Activated B cell treated with CpG ODN at 0.5 μM for 24 hours (primary cell): ENCODE data around the gene HM13. TPM values are rescaled to one million over a fixed set of nuclear protein-coding genes. Genes with fewer than 3 reads are reported as not detected.
"Not testable (repeated sequence)": the region's sequence is repeated elsewhere in the genome, so short reads cannot be mapped to it uniquely, and the experiment has no call there.

ENCODE experiments used
- ATAC-seq: fragments of 200-7000 bp; cut with Tn5 transposase; one replicate; pipeline ENCODE4 v1.10.0; 2021; ENCODE audit warnings: low read depth, mild to moderate bottlenecking, moderate library complexity
- CTCF ChIA-PET: fragments of 350-600 bp; sonication (Branson Sonifier 250); formaldehyde crosslinking; loops from one replicate; lab custom pipeline; 2021; ENCODE audit warnings: antibody characterized with exemption; lab: Charles Lee
- POLR2A ChIA-PET: fragments of 350-600 bp; sonication (Branson Sonifier 250); formaldehyde crosslinking; loops from one replicate; lab custom pipeline; 2021; ENCODE audit warnings: antibody characterized with exemption; lab: Charles Lee
- DNase-seq: peaks from one replicate; pipeline ENCODE4 v3.0.0; 2022
- H3K27ac Mint-ChIP-seq: one replicate; pipeline ENCODE4 v1.8.0; 2020; ENCODE audit warnings: mixed read lengths
- H3K27me3 Mint-ChIP-seq: one replicate; pipeline ENCODE4 v1.8.0; 2021; ENCODE audit warnings: mixed read lengths
- H3K36me3 Mint-ChIP-seq: one replicate; pipeline ENCODE4 v1.8.0; 2021; ENCODE audit warnings: low read depth, mixed read lengths
- H3K4me1 Mint-ChIP-seq: one replicate; pipeline ENCODE4 v1.8.0; 2021; ENCODE audit warnings: mixed read lengths
- H3K4me3 Mint-ChIP-seq: one replicate; pipeline ENCODE4 v1.8.0; 2020; ENCODE audit warnings: mild to moderate bottlenecking, mixed read lengths
- H3K9me3 Mint-ChIP-seq: one replicate; pipeline ENCODE4 v1.8.0; 2020; ENCODE audit warnings: mixed read lengths
- CTCF ChIP-seq: fragments of 200-600 bp; IDR thresholded peaks from one replicate; pipeline ENCODE4 v1.8.0; 2022; ENCODE audit warnings: antibody characterized with exemption, mild to moderate bottlenecking
- intact Hi-C: fragments of 100-400 bp; cut with micrococcal nuclease; formaldehyde crosslinking; loops from one replicate; pipeline ENCODE4 v1.15.1; 2024
- total RNA-seq: library from RNA; stranded (reverse); gene quantifications from 2 replicates; pipeline ENCODE4 v1.2.3, GENCODE V29; 2022

The HM13 gene
- total RNA-seq, 1 donor from 2014 or later, result 90.9 TPM

DNA sequence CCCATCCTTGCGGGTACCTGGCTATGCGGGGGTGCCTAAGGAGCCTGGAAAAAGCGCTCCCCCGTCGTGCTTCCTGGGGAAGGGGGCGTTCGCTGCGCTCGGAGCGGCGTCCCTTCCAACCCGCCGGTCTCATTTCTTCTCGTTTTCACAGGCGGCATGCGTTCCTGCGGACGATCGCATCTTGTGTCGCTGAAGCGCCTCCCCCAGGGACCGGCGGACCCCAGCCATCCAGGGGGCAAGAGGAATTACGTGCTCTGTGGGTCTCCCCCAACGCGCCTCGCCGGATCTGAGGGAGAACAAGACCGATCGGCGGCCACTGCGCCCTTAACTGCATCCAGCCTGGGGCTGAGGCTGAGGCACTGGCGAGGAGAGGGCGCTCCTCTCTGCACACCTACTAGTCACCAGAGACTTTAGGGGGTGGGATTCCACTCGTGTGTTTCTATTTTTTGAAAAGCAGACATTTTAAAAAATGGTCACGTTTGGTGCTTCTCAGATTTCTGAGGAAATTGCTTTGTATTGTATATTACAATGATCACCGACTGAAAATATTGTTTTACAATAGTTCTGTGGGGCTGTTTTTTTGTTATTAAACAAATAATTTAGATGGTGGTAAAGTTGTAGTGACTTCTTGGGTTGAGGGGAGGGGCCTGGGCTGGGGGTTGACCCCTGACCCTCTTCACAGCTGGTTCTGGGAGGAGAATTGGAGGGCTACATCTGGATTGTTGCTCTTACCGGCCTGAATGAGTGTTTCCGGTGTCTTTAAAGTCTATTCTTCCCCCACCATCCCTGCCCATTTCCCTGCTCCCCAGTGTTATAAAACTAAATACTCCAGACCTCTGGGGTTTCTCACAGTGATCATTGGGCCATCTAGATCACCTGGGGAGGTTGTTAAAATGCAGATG is 91.9 kb downstream of the HM13 start:
- TF ChIP-seq CTCF, result no peak
- intact Hi-C loops, result loop anchor here (1.0 to 2.0 kb wide), 6 partner anchors 7 to 117 kb away; partner anchors contain the start of genes BCL2L1 and HM13
- peaks cover 3% of the 10 kb centered on the region for H3K36me3 Mint-ChIP-seq
- H3K27me3 Mint-ChIP-seq, result peaks cover 44% of the 10 kb centered on the region
- ChIA-PET POLR2A (interaction anchor here (1.2 to 1.6 kb wide), 3 partner anchors 33 to 59 kb away, joined by 5 to 15 read pairs (median 5); a partner anchor contains a TSS), CTCF (interaction anchor here (1.3 to 1.8 kb wide), 3 partner anchors 36 to 49 kb away, joined by 3 to 16 read pairs (median 5); no protein-coding TSS in a partner anchor)
- ATAC-seq (no peak), DNase-seq (peak; percentile 30)
- H3K9me3 Mint-ChIP-seq, result no peaks in the 10 kb centered on the region
- peaks cover 30% of the 10 kb centered on the region for H3K4me1 Mint-ChIP-seq
- peak overlapping the region; percentile 97 for H3K4me3 Mint-ChIP-seq
- no peak overlapping the region for H3K27ac Mint-ChIP-seq

DNA sequence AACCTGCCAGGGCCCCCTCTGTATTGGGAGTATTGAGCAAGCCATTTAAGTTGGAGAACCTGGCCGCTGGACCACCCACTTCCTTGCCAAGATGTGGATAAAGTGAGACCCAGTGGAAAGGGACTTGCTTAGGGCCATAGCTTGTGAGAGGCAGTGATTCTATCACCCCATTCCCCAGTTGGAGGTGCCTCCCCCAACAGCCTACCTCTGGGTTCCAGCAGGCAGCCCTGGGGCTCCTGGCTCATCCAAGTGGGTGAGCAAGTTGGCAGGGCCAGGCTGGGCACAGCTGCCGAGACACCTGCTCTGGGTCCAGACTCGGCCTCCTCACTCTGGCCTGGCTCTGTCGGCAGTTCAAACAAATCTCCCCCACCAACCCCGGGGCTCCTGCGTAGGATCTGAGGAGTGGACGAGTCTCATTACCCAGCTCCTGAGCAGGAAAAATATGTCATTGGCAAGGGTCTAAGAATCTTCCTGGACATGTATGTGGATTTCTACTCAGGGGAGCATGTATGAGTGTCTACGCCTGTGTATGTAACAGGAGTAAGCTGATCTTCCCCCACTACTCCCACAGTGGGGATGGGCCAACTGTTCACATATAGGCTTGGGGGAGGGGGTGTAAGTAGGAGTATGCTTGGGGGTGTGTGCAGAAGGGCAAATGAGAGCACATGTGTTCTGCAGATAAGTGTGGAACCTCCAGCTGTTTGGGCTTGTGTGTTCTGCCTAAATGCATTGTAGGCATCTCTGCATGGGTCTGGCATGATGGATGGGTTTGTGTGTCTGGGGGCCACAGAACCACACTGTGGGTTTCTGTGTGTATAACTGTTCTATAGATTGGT is 92.8 kb downstream of the HM13 start:
- Mint-ChIP-seq H3K27me3 (peaks cover 44% of the 10 kb centered on the region), H3K4me1 (peaks cover 30% of the 10 kb centered on the region), H3K36me3 (peaks cover 3% of the 10 kb centered on the region), H3K27ac (no peak overlapping the region), H3K9me3 (no peaks in the 10 kb centered on the region), H3K4me3 (no peak overlapping the region)
- ChIA-PET POLR2A (no interaction called here), CTCF (interaction anchor here (0.8 to 1.6 kb wide), 2 partner anchors 37 to 50 kb away, joined by 3 to 5 read pairs; no protein-coding TSS in a partner anchor)
- no peak for TF ChIP-seq CTCF
- intact Hi-C loops, result no loop called here
- ATAC-seq, result no peak
- DNase-seq, result no peak

GRCh38 chr20:31607640-31608250 is 93.5 kb downstream of the HM13 start:
- peaks cover 40% of the 10 kb centered on the region for H3K27me3 Mint-ChIP-seq
- ChIA-PET CTCF (interaction anchor here (0.8 to 1.6 kb wide), 4 partner anchors 38 to 50 kb away, joined by 3 to 8 read pairs (median 4); no protein-coding TSS in a partner anchor), POLR2A (interaction anchor here (1.4 kb wide), 1 partner anchor 35 kb away, joined by 4 read pairs; no protein-coding TSS in a partner anchor)
- H3K9me3 Mint-ChIP-seq, result no peaks in the 10 kb centered on the region
- H3K36me3 Mint-ChIP-seq, result peaks cover 3% of the 10 kb centered on the region
- TF ChIP-seq CTCF, result no peak
- H3K4me3 Mint-ChIP-seq, result no peak overlapping the region
- H3K27ac Mint-ChIP-seq, result no peak overlapping the region
- DNase-seq (no peak), ATAC-seq (no peak)
- H3K4me1 Mint-ChIP-seq, result peaks cover 27% of the 10 kb centered on the region
- intact Hi-C loops, result no loop called here

DNA sequence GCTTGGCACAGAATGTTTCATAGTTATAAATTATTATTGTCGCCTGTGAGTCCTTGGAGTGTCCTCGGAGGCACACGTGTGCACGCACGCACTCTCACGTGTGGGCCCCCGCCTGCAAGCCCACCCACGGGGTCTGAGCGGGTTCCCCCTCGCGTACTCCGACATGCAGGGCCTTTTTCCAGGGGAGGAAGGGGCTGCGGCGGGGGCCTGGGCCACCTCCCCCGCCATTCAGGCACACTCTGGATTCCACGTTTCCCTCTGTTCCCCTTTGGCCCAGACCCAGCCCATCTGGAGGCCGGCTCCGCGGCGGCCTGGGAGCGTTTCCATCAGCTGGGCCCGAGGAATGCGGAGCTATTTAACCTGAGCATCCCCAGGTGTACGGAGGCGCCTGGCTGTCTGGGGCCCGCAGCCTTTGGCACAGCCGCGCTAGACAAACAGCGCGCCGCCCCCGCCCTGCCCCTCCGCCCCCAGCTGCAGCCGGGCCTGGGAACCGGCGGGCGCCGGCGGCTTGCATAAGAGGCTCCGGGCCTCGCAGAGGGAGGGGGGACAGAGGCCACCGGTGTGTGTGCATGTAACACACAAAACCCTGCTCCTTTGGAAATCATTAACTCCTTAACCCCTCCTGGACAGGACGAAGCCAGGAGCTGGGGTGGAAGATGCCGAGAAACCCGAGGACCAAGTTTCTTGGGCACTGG is 94.2 kb downstream of the HM13 start:
- no peak for DNase-seq
- ChIA-PET POLR2A (interaction anchor here (0.6 to 1.4 kb wide), 2 partner anchors 35 to 37 kb away, joined by 4 to 5 read pairs; no protein-coding TSS in a partner anchor), CTCF (interaction anchor here (0.9 to 1.5 kb wide), 3 partner anchors 39 to 47 kb away, joined by 3 to 8 read pairs (median 4); no protein-coding TSS in a partner anchor)
- no peak for ATAC-seq
- no peak for TF ChIP-seq CTCF
- Mint-ChIP-seq H3K27ac (no peak overlapping the region), H3K4me1 (peaks cover 26% of the 10 kb centered on the region), H3K27me3 (peaks cover 37% of the 10 kb centered on the region), H3K4me3 (no peak overlapping the region), H3K36me3 (peaks cover 3% of the 10 kb centered on the region), H3K9me3 (no peaks in the 10 kb centered on the region)
- intact Hi-C loops, result no loop called here

DNA sequence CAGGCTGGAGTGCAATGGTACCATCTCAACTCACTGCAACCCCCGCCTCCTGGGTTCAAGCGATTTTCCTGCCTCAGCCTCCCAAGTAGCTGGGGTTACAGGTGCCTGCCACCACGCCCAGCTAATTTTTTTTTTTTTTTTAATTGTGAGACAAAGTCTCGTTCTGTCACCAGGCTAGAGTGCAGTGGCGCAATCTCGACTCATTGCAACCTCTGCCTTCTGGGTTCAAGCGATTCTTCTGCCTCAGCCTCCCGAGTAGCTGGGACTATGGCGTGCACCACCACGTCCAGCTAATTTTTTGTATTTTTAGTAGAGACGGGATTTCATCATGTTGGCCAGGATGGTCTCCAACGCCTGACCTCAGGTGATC is 98.0 kb downstream of the HM13 start:
- ChIA-PET POLR2A (interaction anchor here (1.1 to 2.3 kb wide), 7 partner anchors 40 to 56 kb away, joined by 4 to 17 read pairs (median 11); no protein-coding TSS in a partner anchor), CTCF (interaction anchor here (0.7 to 4.5 kb wide), 22 partner anchors 9 to 152 kb away, joined by 3 to 256 read pairs (median 4); partner anchors contain the start of genes HM13 and ID1)
- not testable (repeated sequence) for H3K27ac Mint-ChIP-seq, H3K4me3 Mint-ChIP-seq, H3K4me1 Mint-ChIP-seq, DNase-seq, ATAC-seq, H3K9me3 Mint-ChIP-seq, H3K36me3 Mint-ChIP-seq
- peaks cover 20% of the 10 kb centered on the region for H3K27me3 Mint-ChIP-seq
- intact Hi-C loops, result loop anchor here (5.0 kb wide), 1 partner anchor 200 kb away; no protein-coding TSS in a partner anchor
